ENCODE results near the gene IGSF8. TPM values are rescaled to one million over a fixed set of nuclear protein-coding genes. Genes with fewer than 3 reads are reported as not detected.
A peak's percentile ranks its signal among the peaks of the same experiment; 100 is the strongest.

Gene IGSF8
- total RNA-seq, 1 donor from 2014 or later, result 21.6 TPM

- intact Hi-C loops (cut with DNase I), result loop anchor here (10.0 kb wide), 1 partner anchor 174 kb away; the partner anchor contains the start of gene TAGLN2
- Histone ChIP-seq H3K4me3 (peak overlapping the region; percentile 72 to 93), H3K4me1 (peaks cover 35% of the 10 kb centered on the region), H3K27me3 (no peaks in the 10 kb centered on the region), H3K36me3 (peaks cover 0 to 9% of the 10 kb centered on the region in 2 donors), H3K9me3 (no peaks in the 10 kb centered on the region), H3K27ac (peak overlapping the region; percentile 93)
- peak in 1 of 2 donors; percentile 97 for DNase-seq (ENCODE audit: extremely low spot score in 2 of 2)
- TF ChIP-seq CTCF (IDR thresholded peaks at IDR 0.05), result no peak
- TF ChIP-seq POLR2AphosphoS5 (IDR thresholded peaks at IDR 0.05; ENCODE audit: insufficient read depth in 1 of 2, low read depth in 1 of 2), result peak in 1 of 2 donors; percentile 93
- peak in 1 of 2 donors; percentile 58 for TF ChIP-seq POLR2A (IDR thresholded peaks at IDR 0.05)
These were observed 588 bp upstream of the IGSF8 start for GRCh38 chr1:160098852-160099561.

- TF ChIP-seq POLR2A (IDR thresholded peaks at IDR 0.05) (no peak), CTCF (IDR thresholded peaks at IDR 0.05) (no peak), POLR2AphosphoS5 (IDR thresholded peaks at IDR 0.05; ENCODE audit: insufficient read depth in 1 of 2, low read depth in 1 of 2) (no peak)
- intact Hi-C loops (cut with DNase I), result loop anchor here (10.0 kb wide), 1 partner anchor 173 kb away; the partner anchor contains the start of gene TAGLN2
- no peaks in the 10 kb centered on the region for H3K27me3 ChIP-seq
These were observed 1.1 kb downstream of the IGSF8 start for GRCh38 chr1:160097151-160097910.

DNA sequence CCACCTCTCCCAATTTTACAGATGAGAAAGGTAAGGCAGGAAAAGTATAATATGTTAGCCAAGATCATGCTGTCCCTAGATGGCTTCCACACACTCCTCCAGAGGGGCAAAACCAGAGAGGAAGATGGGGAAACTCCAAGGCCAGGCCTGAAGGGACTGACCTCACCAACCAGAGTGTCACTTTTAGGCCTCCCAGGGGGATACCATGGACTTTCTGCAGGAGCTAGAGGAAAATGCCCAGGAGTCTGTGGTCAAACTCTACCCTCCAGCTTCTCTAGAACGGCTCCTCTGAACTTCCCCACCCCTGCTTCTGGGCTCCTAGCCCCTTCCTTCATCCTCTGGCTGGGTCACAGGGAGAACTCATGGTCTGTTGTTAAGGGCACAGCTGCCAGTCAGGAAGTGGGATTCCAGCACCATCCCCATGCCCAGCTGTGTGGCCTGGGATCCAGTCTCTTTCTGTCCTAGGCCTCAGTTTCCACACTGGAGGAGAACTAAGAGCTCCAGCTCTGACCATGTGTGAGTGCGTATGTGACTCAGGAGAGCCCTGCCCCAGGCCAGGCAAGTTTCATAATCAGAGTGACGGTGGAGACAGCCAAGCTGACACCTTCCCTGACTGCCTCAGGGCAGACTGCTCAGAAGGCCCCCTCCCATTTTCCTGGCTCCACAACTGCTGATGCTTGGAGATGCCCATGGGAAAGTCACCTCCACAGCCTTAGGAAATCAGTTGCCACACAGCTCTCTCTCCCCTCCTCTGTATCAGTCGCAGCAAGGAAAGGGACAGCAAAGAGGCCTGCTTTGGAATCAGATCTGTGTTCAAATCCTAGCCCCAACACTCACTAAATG lies 1.9 kb downstream of the IGSF8 start:
- Histone ChIP-seq H3K27ac (no peak overlapping the region), H3K9me3 (no peaks in the 10 kb centered on the region), H3K27me3 (no peaks in the 10 kb centered on the region), H3K4me3 (no peak overlapping the region), H3K4me1 (peaks cover 33% of the 10 kb centered on the region), H3K36me3 (peaks cover 0 to 31% of the 10 kb centered on the region in 2 donors)
- peak in 1 of 2 donors; percentile 91 for DNase-seq (ENCODE audit: extremely low spot score in 2 of 2)
- intact Hi-C loops (cut with DNase I), result loop anchor here (10.0 kb wide), 1 partner anchor 172 kb away; the partner anchor contains the start of gene TAGLN2
- no peak for TF ChIP-seq POLR2A (IDR thresholded peaks at IDR 0.05)
- no peak for TF ChIP-seq CTCF (IDR thresholded peaks at IDR 0.05)
- TF ChIP-seq POLR2AphosphoS5 (IDR thresholded peaks at IDR 0.05; ENCODE audit: insufficient read depth in 1 of 2, low read depth in 1 of 2), result no peak

More at GRCh38 chr1:160097151-160097910, 1.1 kb downstream of the IGSF8 start:
- Histone ChIP-seq H3K4me1 (peaks cover 35% of the 10 kb centered on the region), H3K36me3 (peaks cover 0 to 26% of the 10 kb centered on the region in 2 donors), H3K9me3 (no peaks in the 10 kb centered on the region), H3K27ac (peak overlapping the region; percentile 93), H3K4me3 (peak overlapping the region; percentile 93)
- DNase-seq (ENCODE audit: extremely low spot score in 2 of 2), result no peak

GRCh38 chr1:160095382-160096105 lies 2.9 kb downstream of the IGSF8 start:
- Histone ChIP-seq H3K36me3 (peaks cover 0 to 40% of the 10 kb centered on the region in 2 donors), H3K4me1 (peaks cover 24% of the 10 kb centered on the region), H3K27me3 (no peaks in the 10 kb centered on the region), H3K27ac (no peak overlapping the region), H3K4me3 (no peak overlapping the region), H3K9me3 (no peaks in the 10 kb centered on the region)
- no peak for TF ChIP-seq POLR2AphosphoS5 (IDR thresholded peaks at IDR 0.05; ENCODE audit: insufficient read depth in 1 of 2, low read depth in 1 of 2)
- intact Hi-C loops (cut with DNase I), result loop anchor here (10.0 kb wide), 1 partner anchor 171 kb away; the partner anchor contains the start of gene TAGLN2
- DNase-seq (ENCODE audit: extremely low spot score in 2 of 2), result no peak

Measured in vagina (tissue), 2 donors.